AG20443 (cell line): ENCODE results near the gene ITGA8.
"Not testable (repeated sequence)": the region's sequence is repeated elsewhere in the genome, so short reads cannot be mapped to it uniquely, and the experiment has no call there.

ENCODE experiments used
- DNase-seq: peaks from one replicate; pipeline ENCODE4 v3.0.0; 2012; ENCODE audit warnings: low spot score, mixed read lengths

Gene ITGA8

GRCh38 chr10:15609246-15609645, 110.5 kb downstream of the ITGA8 start:
- peak; percentile 24 for DNase-seq

DNA sequence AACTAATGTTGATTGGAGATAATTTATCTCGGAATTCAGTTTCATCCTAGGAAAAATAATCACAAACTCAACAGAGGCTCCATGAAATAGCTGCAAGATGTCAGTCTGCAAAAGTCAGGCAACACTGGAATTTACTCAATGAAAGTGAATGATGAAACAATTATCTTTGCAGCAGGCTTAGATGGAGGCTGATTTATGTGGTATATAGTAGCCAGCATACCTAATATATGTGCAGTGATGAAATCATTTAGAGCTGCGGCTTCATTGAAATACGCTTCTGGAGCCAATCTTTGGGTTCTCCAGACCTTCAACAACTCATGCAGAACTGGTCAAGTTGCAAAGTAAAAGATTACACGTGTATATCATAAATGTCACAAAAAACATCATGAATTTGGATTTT, 113.3 kb downstream of the ITGA8 start:
- no peak for DNase-seq

DNA sequence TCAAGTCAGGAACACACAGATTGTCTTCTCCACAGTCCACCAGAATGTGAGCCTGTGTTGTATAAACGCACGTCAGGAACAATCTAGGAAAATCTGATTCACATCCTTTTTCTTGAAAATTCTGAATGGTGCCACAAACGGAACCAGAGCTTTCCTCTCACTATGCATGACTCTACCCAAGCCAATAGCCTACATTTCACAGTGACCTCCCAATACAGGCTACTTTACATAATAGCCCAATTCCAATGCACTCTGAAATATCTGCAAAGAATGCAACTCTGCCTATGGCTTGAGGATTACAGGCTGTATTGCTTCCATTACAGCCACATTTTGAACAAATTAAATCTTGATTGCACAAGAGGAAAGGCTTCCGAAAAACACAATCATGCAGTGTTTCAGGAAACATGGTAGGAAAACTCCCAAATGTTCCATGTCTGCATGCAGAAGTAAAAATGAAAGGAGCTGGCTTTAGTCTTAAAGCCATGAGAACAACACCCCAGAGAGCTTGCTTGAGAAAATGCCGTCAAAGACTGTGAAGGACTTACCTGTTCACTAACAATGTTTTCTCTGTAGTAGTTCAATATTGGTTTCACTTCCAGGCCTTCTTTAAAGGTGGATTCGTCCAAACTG, 113.9 kb downstream of the ITGA8 start:
- peak; percentile 45 for DNase-seq

DNA sequence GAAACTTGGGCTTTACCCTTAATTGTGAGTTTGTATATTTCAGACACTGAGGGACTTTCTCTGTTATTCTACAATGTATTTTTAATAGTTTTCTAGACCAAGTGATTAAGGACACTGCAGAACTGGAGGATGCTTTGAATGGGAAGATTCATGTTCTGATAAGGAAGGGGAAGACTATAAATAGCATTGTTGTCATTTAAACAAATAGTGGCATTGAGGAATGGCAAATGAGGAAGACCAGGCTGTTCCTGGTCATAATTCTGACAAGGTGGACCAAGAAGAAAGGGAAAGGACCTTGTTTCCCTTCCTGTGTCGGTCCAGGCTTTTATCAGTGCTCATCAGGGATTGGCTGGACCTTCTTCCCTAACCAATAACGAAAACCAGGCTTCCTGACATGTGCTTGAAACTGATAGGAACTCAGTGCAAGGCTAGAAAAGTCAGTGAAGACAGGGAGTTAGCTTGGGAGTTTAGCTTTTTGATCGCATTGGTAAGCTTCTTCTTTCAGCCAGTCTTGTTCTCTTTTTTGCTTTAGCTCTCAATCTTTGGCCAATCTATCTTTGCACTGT, 116.2 kb downstream of the ITGA8 start:
- DNase-seq = no peak

- DNase-seq = no peak
Observed at GRCh38 chr10:15601819-15602218, 117.9 kb downstream of the ITGA8 start.

DNA sequence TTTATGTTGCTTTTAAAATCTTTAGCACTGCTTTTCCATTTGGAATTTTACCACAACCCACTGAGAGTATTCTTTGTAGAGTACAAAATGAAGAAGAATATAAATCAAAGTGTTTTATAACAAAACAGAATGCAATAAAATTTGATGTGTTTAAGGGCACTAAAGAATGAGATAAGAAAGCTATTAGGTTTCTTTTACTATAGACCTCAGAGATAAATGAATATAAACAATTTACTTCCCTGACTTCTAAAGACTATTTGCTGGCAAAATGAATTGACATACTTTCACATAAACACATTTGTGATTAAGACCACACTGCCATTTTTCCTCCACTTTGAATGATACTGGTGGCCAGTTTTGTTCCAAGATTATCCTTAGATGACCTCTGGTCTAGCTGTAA, 124.5 kb downstream of the ITGA8 start:
- no peak for DNase-seq

- no peak for DNase-seq
Observed at GRCh38 chr10:15591937-15592336, 127.8 kb downstream of the ITGA8 start.

DNA sequence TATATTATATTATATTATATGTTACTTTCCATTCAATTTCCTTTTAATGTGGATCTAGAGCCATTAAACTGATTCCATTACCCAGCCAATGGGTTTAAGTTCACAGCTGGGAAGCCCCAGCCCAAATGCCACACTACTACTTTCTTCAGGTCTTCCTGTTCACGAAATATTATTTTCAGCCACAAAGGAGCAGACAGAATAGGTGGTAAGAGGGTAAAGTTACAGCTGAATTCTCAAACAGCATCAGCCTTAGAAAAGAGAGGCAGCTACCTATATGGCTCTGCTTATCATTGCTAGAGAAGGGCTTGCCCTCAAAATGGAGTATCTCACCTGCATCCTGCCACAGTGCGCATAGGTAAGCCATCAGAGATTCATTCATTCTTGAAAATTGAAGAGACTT, 128.3 kb downstream of the ITGA8 start:
- DNase-seq = no peak

DNA sequence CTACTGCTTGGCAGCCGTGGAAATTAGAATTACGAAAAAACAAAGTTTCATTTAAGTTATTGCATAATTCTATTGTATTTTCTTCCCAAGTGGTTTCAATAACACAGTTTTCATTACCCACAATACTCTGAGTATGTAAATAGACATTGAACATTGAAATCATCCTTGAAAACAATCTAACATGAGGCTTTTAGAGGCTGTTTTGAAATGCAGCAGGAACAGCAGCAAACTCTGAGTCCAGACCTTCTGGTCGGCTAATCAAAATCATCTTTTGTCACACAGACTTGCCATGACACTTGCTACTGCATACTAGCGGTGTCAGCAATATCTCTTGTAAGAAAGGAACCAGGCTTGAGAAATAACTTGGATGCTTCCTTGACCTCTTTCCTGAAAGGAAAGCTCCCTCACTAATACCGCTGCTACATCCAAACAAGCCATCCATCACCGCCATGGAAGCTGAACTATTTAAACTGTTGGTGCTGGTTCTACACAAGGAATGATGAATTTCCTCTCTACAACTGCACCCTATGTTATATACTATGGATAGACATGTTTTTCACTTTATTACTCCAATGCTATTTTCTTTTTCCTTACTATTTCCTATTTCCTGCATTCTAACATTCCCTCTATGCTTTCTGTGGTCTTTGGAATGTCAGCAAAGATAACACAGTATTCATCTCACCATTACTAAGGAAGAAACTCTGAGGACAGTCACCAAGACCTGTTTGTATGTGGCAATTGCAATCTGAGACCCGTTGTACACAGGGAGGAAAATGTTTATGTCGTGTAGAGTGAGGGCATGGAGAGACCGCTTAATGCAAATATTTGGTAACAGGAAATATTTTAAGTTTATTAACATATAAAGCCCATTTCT, 130.8 kb downstream of the ITGA8 start:
- DNase-seq = no peak

GRCh38 chr10:15588151-15588550, 131.6 kb downstream of the ITGA8 start:
- DNase-seq = no peak

GRCh38 chr10:15587271-15587670, 132.5 kb downstream of the ITGA8 start:
- no peak for DNase-seq

GRCh38 chr10:15585303-15585715, 134.4 kb downstream of the ITGA8 start:
- peak; percentile 88 for DNase-seq

DNA sequence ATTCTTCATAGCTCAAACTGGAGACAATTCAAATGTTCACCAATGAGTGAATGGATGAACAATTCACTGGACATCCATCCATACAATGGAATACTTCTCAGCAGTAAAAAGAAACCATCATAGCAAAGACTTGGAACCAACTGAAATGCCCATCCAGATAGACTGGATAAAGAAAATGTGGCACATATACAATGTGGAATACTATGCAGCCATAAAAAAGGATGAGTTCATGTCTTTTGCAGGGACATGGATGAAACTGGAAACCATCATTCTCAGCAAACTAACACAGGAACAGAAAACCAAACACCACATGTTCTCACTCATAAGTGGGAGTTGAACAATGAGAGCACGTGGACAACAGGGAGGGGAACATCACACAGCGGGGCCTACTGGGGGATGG, 136.8 kb downstream of the ITGA8 start:
- DNase-seq = not testable (repeated sequence)

DNA sequence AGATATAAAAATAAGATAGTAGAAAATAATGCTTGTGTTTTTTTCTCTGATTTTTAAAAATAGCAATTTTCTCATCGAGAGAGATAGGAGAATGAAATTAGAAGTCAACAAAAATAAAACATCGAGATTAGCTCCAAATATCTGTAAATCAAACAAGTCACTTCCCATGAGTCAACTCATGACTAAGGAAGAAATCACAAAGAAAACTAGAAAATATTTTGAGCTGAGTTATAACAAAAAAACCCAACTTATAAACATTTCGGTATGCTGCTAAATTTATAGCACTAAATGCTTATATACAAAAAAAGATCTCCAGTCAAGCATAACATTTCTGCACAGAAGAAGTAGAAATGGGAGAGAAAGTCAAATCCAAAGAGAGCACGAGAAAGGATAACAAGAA, 140.1 kb downstream of the ITGA8 start:
- peak; percentile 21 for DNase-seq

DNA sequence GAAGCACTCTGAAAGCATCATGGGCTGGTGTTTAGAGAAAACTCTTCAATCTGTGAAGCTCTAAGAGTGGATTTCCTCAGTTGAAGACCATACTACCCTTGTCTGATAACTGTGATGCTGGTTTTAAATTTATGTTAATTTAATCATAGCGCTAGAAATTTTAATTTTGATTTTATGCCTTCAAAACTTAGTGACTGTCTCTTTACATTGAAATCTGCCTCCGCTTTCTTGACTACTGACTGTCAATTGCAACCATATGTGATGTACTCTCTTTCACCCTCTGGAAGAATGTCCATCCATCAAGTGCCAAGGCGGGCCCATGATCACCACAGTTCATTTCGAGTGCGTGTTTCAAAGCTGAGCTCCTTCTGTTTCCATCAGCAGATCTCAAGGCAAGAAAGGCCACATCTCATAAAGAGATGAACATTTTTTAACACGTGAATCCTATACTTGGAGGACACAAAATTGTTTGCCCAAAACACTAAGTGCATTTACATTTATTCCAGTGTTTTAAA, 147.1 kb downstream of the ITGA8 start:
- no peak for DNase-seq

DNA sequence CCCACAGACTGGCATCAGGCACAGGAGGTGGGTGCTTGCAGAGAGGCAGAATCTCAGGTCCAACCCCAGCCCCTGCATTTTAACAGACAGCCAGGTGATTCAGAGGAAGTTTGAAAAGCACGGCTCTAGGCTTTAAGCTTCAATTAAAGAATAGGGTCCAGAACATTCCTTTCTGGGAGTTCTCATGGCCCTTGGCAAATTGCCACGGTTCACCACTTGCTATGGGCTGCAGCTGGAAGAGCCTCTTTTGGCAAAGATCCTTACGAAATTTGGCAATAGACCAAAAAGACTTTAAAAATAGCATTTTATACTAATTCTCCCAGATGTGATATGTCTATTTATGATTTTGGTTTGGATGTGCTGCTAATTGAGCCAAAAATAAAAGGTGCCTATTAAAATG, 148.1 kb downstream of the ITGA8 start:
- DNase-seq = peak; percentile 28

GRCh38 chr10:15570738-15571339, 148.9 kb downstream of the ITGA8 start:
- DNase-seq = no peak

DNA sequence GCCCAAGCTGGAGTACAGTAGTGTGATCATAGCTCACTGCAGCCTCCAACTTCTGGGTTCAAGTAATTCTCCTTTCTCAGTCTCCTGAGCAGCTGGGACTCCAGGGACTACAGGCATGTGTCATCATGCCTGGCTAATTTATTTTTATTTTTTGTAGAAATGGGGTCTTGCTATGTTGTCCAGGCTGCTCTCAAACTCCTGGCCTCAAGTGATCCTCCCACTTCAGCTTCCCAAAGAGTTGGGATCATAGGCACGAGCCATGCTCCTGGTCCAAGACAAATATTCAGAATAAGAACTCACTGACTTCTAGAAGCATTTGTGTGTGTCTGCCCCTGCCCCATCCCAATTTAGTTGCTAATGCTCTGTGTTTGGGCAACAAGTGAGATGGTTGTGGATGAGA, 151.8 kb downstream of the ITGA8 start:
- no peak for DNase-seq

- DNase-seq = no peak
Observed at GRCh38 chr10:15563246-15563645, 156.5 kb downstream of the ITGA8 start.

DNA sequence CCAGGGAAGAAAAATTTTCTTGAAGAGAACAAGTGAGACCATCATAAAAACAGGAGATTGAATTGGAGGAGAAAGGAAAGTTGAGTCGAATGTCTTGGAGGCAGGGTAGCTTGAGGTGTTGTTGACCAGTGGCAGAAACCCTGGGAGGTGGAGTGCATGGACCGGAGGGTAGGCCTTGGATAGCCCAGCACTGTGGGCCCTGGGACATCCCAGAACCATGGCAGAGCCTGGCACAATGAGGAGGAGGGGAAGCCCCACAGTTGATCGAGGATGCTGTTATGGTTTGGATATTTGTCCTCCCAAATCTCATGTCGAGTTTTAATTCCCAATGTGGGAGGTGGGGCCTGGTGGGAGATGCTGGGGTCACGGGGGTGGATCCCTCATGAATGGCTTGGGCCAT, 157.1 kb downstream of the ITGA8 start:
- DNase-seq = no peak

DNA sequence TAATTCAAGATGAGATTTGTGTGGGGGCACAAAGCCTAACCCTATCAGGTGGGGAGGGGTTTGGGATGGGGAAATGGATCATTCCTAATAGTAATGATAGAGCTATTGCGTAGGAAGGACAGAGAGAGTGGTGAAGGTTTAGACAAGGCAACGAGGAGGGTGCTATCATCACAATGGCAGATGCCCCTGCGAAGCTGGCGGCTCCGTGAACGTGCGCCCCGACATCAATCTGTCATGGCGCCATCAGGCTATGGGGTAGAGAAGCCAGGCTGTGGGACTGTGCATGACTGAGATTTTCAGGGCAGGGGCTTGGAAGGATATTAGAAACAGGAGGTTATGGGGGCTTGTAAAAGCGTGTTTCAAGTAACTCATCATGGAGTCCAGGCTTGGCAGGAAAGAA, 157.6 kb downstream of the ITGA8 start:
- no peak for DNase-seq

- peak; percentile 68 for DNase-seq
Observed at GRCh38 chr10:15558136-15558535, 161.6 kb downstream of the ITGA8 start.

DNA sequence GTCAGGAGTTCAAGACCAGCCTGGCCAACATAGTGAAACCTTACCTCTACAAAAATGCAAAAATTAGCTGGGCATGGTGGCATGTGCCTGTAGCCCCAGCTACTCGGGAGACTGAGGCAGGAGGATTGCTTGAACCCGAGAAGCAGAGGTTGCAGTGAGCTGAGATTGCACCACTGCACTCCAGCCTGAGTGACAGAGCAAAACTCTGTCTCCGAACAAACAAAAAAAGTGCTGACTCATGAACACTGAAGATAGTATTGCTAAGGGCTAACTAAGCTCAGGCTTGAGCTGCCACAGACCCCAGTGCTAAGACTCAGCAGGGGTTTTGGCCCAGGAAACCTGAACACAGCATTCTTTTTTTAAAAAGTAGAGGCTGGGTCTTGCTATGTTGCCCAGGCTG, 162.6 kb downstream of the ITGA8 start:
- DNase-seq = not testable (repeated sequence)
